K562 (cell line): ENCODE measurements around the gene ADSS2. TPM values are rescaled to one million over a fixed set of nuclear protein-coding genes. Genes with fewer than 3 reads are reported as not detected.

Experiments
- ATAC-seq: fragments of 200-7000 bp; cut with Tn5 transposase; 3 replicates; pipeline ENCODE4 v1.9.1; 2020; ENCODE audit warnings: moderate library complexity
- BruUV-seq: library from RNA; stranded (reverse); fragments of 400-500 nt; replicated peaks from 2 replicates; lab custom pipeline; 2021; lab: Mats Ljungman, UMichigan
- CTCF ChIA-PET: fragments of 300-600 bp; formaldehyde crosslinking; extraction: SDS; loops from one replicate; lab custom pipeline; 2021; ENCODE audit warnings: low intra/inter-chr PET ratio; lab: Yijun Ruan, JAX
- POLR2A ChIA-PET: fragments of 300-600, 350-650 bp; sonication (Branson Sonifier 250); formaldehyde crosslinking; extraction: SDS; loops from one replicate; lab custom pipeline; 2021; ENCODE audit warnings: antibody characterized with exemption, inconsistent platforms; lab: Yijun Ruan, JAX
- DNase-seq, 4 experiments: peaks; one replicate each; pipeline versions ENCODE4 v3.0.0 to v3.0.0-alpha.2; 2011 to 2018; ENCODE audit warnings: low spot score in 3 of 4, mixed read lengths in 3 of 4; ENCODE audit errors: extremely low read depth in 1 of 4
- FAIRE-seq: peaks from 2 replicates; lab custom pipeline; 2011; peaks lifted over from hg19 to GRCh38; lab: Jason Lieb, UNC
- H2AFZ ChIP-seq: 2 replicates; pipeline ENCODE4 v1.6.0; 2011; ENCODE audit warnings: low read depth, low read length, control low read depth, inconsistent platforms
- H3K27ac ChIP-seq: fragments of 200-600 bp; 3 replicates; pipeline ENCODE4 v1.8.0; 2011; ENCODE audit warnings: low read depth, mild to moderate bottlenecking, control low read depth, inconsistent platforms, low read length, moderate library complexity, mixed read lengths; ENCODE audit errors: extremely low read depth
- H3K27me3 ChIP-seq, 2 experiments: fragments of 300-600 bp in 1 of 2; 2 replicates in 1 of 2; 3 replicates in 1 of 2; pipeline versions ENCODE4 v1.6.0 to v1.8.0; 2011; ENCODE audit warnings: inconsistent platforms in 2 of 2, low read length in 2 of 2, mild to moderate bottlenecking in 1 of 2, mixed read lengths in 1 of 2, moderate library complexity in 1 of 2; ENCODE audit not compliant: control insufficient read depth in 2 of 2, insufficient read depth in 2 of 2
- H3K36me3 ChIP-seq: fragments of 300-600 bp; 3 replicates; pipeline ENCODE4 v1.8.0; 2011; ENCODE audit warnings: mild to moderate bottlenecking, low read length, inconsistent platforms; ENCODE audit not compliant: control insufficient read depth, insufficient read depth
- H3K4me1 ChIP-seq, 2 experiments: fragments of 200-600 bp in 1 of 2; replicated peaks in 1 of 2; 2 replicates in 1 of 2; 3 replicates in 1 of 2; pipeline versions ENCODE4 v1.5.1 to v1.8.0; 2011; ENCODE audit warnings: inconsistent platforms in 2 of 2, low read length in 2 of 2, mild to moderate bottlenecking in 1 of 2, mixed read lengths in 1 of 2, moderate library complexity in 1 of 2; ENCODE audit not compliant: control insufficient read depth in 2 of 2, insufficient read depth in 2 of 2
- H3K4me2 ChIP-seq: 2 replicates; pipeline ENCODE4 v1.6.1; 2011; ENCODE audit warnings: low read length, control low read depth, inconsistent platforms, mixed read lengths; ENCODE audit not compliant: insufficient read depth
- H3K4me3 ChIP-seq: fragments of 200-600 bp; sonication (generic), shearing (Covaris generic); 2 replicates; pipeline ENCODE4 v1.5.1; 2016; ENCODE audit warnings: control low read depth, inconsistent platforms
- H3K79me2 ChIP-seq: fragments of 200-600 bp; 3 replicates; pipeline ENCODE4 v1.8.0; 2011; ENCODE audit warnings: low read length, inconsistent platforms; ENCODE audit not compliant: control insufficient read depth, insufficient read depth
- H3K9ac ChIP-seq, 2 experiments: 2 replicates each; pipeline versions ENCODE4 v1.6.0 to v1.6.1; 2011; ENCODE audit warnings: low read depth in 2 of 2, low read length in 2 of 2, control low read depth in 1 of 2, inconsistent platforms in 1 of 2, mild to moderate bottlenecking in 1 of 2, mixed read lengths in 1 of 2; ENCODE audit not compliant: insufficient read depth in 1 of 2
- H3K9me1 ChIP-seq: one replicate; pipeline ENCODE4 v1.6.0; 2011; ENCODE audit warnings: inconsistent platforms, mild to moderate bottlenecking, low read length, moderate library complexity; ENCODE audit not compliant: control insufficient read depth, insufficient read depth
- H3K9me3 ChIP-seq: replicated peaks from 2 replicates; pipeline ENCODE4 v1.5.1; 2011; ENCODE audit warnings: low read depth, low read length, inconsistent platforms; ENCODE audit not compliant: control insufficient read depth, insufficient read depth
- H4K20me1 ChIP-seq: replicated peaks from 2 replicates; pipeline ENCODE4 v1.6.1; 2011; ENCODE audit warnings: low read length, inconsistent platforms, mixed read lengths; ENCODE audit not compliant: control insufficient read depth, insufficient read depth
- HNRNPUL1 ChIP-seq: fragments of 200-400 bp; formaldehyde crosslinking; IDR thresholded peaks from 2 replicates; pipeline ENCODE4 v1.6.1; 2017; ENCODE audit warnings: low read length
- NBN ChIP-seq: fragments of 450-650 bp; IDR thresholded peaks from 2 replicates; pipeline ENCODE4 v1.6.1; 2016; ENCODE audit warnings: low read depth, mild to moderate bottlenecking
- NR2C1 ChIP-seq, 2 experiments: fragments of 450-650 bp; IDR thresholded peaks; 2 replicates each; pipeline ENCODE4 v1.6.1; 2017; ENCODE audit warnings: mild to moderate bottlenecking in 2 of 2, antibody characterized with exemption in 1 of 2, inconsistent platforms in 1 of 2, missing compliant biosample characterization in 1 of 2, missing genetic modification characterization in 1 of 2
- PCBP2 ChIP-seq: fragments of 200-400 bp; formaldehyde crosslinking; IDR thresholded peaks from 2 replicates; pipeline ENCODE4 v1.6.1; 2018; ENCODE audit warnings: low read length, low read depth, mild to moderate bottlenecking, moderate library complexity; ENCODE audit not compliant: poor library complexity, severe bottlenecking
- PKNOX1 ChIP-seq: fragments of 450-650 bp; IDR thresholded peaks from 2 replicates; pipeline ENCODE4 v1.6.1; 2016
- RBFOX2 ChIP-seq: fragments of 200-400 bp; formaldehyde crosslinking; IDR thresholded peaks from 2 replicates; pipeline ENCODE4 v1.6.1; 2017; ENCODE audit warnings: low read depth, mild to moderate bottlenecking, low read length, moderate library complexity
- SREBF1 ChIP-seq: fragments of 150-350 bp; IDR thresholded peaks from 2 replicates; pipeline ENCODE4 v1.6.1; 2014; ENCODE audit warnings: antibody characterized with exemption, low read depth, low read length, borderline replicate concordance
- TOE1 ChIP-seq, 2 experiments: fragments of 450-650 bp in 1 of 2; sonication (generic) in 1 of 2; formaldehyde crosslinking in 1 of 2; IDR thresholded peaks; 2 replicates each; pipeline versions ENCODE4 v1.7.1 to v1.8.0; 2016 to 2022; ENCODE audit warnings: borderline replicate concordance in 2 of 2, mild to moderate bottlenecking in 2 of 2, antibody characterized with exemption in 1 of 2, inconsistent platforms in 1 of 2, low read depth in 1 of 2, missing genetic modification reagents in 1 of 2, moderate library complexity in 1 of 2
- ZNF668 ChIP-seq: fragments of 250-450 bp; sonication (Bioruptor Pico); IDR thresholded peaks from 2 replicates; pipeline ENCODE4 v1.8.0; 2022; ENCODE audit warnings: mild to moderate bottlenecking, inconsistent platforms
- WGBS: fragments of 100-300 bp; shearing (Covaris generic); methylation state at CpG from one replicate; pipeline ENCODE4 v1.1.6; 2016; ENCODE audit warnings: low coverage, mixed read lengths; ENCODE audit not compliant: insufficient coverage; ENCODE audit errors: missing lambda C conversion rate; 5-methylcytosine and 5-hydroxymethylcytosine counted together
- in situ Hi-C: fragments of 300-500 bp; cut with MboI; formaldehyde crosslinking; loops from 4 replicates; pipeline ENCODE4 v1.15.0; 2018; ENCODE audit warnings: inconsistent platforms, mixed read lengths
- intact Hi-C: fragments of 100-400 bp; cut with micrococcal nuclease; formaldehyde crosslinking; loops from 2 replicates; pipeline ENCODE4 v1.14.2; 2022
- polyA plus RNA-seq, 8 experiments: library from polyadenylated mRNA; depleted of rRNA in 4 of 8; stranded (reverse) in 5 of 8; unstranded in 3 of 8; fragments of >200 nt; fragmentation: Nextera tagmentation in 2 of 8; fragmentation: Illumina TruSeq in 1 of 8; extraction: Ambion mirVana in 2 of 8; extraction: Trizol in 1 of 8; gene quantifications; 2 replicates each; pipeline versions ENCODE4 v1.2.1 to v1.2.3, GENCODE V29; 2011 to 2014; ENCODE audit warnings: inconsistent platforms in 1 of 8, missing spikeins in 1 of 8
- total RNA-seq, 7 experiments: library from RNA; depleted of rRNA in 6 of 7; stranded (reverse); fragments of >200 nt in 6 of 7; fragmentation: Illumina TruSeq in 2 of 7; extraction: Trizol in 2 of 7; gene quantifications; 2 replicates each; pipeline versions ENCODE4 v1.2.1 to v1.2.3, GENCODE V29; 2011 to 2021; ENCODE audit warnings: low replicate concordance in 1 of 7

The ADSS2 gene
- total and polyA plus RNA-seq, 9 of the 15 experiments (the other 6 are each of a cell fraction or from before 2014, with no cell fraction given) = 8.8 to 63.8 (median 59.4) TPM

GRCh38 chr1:244406337-244406736, 45.4 kb downstream of the ADSS2 start:
- H2AFZ ChIP-seq = no peak overlapping the region
- no peak overlapping the region for H3K4me3 ChIP-seq
- H4K20me1 ChIP-seq = no peaks in the 10 kb centered on the region
- no peak overlapping the region for H3K9ac ChIP-seq
- H3K27ac ChIP-seq = no peak overlapping the region
- in situ Hi-C loops (no loop called here), intact Hi-C loops (no loop called here)
- WGBS = 76% methylated on average over 4 of the region's 4 CpGs
- DNase-seq = no peak
- POLR2A ChIA-PET = interaction anchor here (1.3 kb wide), 1 partner anchor 8 kb away, joined by 3 read pairs; no protein-coding TSS in a partner anchor
- no peaks in the 10 kb centered on the region for H3K27me3 ChIP-seq
- H3K4me1 ChIP-seq = no peaks in the 10 kb centered on the region
- no peaks in the 10 kb centered on the region for H3K79me2 ChIP-seq
- no peaks in the 10 kb centered on the region for H3K9me1 ChIP-seq
- H3K9me3 ChIP-seq = peaks cover 15% of the 10 kb centered on the region
- no peak overlapping the region for H3K4me2 ChIP-seq
- no peak for ATAC-seq
- TF ChIP-seq RBFOX2 (no peak), TOE1 (IDR thresholded peaks at IDR 0.05; ENCODE audit: borderline replicate concordance) (no peak), TOE1 (CRISPR knock-in tag; IDR thresholded peaks at IDR 0.05; ENCODE audit: borderline replicate concordance, low read depth) (no peak), HNRNPUL1 (no peak), ZNF668 (CRISPR knock-in tag) (no peak), PCBP2 (no peak), NR2C1 (IDR thresholded peaks at IDR 0.05) (no peak), NR2C1 (tag; IDR thresholded peaks at IDR 0.05) (no peak), NBN (no peak), PKNOX1 (peak; percentile 62), SREBF1 (no peak)
- TF ChIP-seq, all 486 proteins: peak for 1
- BruUV-seq = no TSS peak
- FAIRE-seq = no peak
- CTCF ChIA-PET = no interaction called here
- peaks cover 76% of the 10 kb centered on the region for H3K36me3 ChIP-seq
